Memory B cell (primary cell): ENCODE results near the gene OAF.

Source experiments
- ATAC-seq: fragments of 150-1000 bp; cut with Tn5 transposase; 2 replicates; pipeline ENCODE4 v1.10.0; 2021; ENCODE audit warnings: low read depth, mild to moderate bottlenecking, moderate library complexity
- DNase-seq, 2 donors: peaks; one replicate each; pipeline ENCODE4 v3.0.0; 2022; ENCODE audit warnings: low spot score in 2 of 2
- H3K27ac Mint-ChIP-seq: one replicate; pipeline ENCODE4 v1.8.0; 2022; ENCODE audit warnings: mild to moderate bottlenecking, moderate library complexity, mixed read lengths
- H3K27me3 Mint-ChIP-seq: one replicate; pipeline ENCODE4 v1.8.0; 2022; ENCODE audit warnings: mixed read lengths
- H3K36me3 Mint-ChIP-seq: one replicate; pipeline ENCODE4 v1.8.0; 2022; ENCODE audit warnings: mild to moderate bottlenecking, mixed read lengths
- H3K4me1 Mint-ChIP-seq: one replicate; pipeline ENCODE4 v1.8.0; 2022; ENCODE audit warnings: mixed read lengths
- H3K4me3 Mint-ChIP-seq: one replicate; pipeline ENCODE4 v1.8.0; 2022; ENCODE audit warnings: mild to moderate bottlenecking, moderate library complexity, mixed read lengths
- H3K9me3 Mint-ChIP-seq: one replicate; pipeline ENCODE4 v1.8.0; 2022; ENCODE audit warnings: mixed read lengths

Gene OAF

DNA sequence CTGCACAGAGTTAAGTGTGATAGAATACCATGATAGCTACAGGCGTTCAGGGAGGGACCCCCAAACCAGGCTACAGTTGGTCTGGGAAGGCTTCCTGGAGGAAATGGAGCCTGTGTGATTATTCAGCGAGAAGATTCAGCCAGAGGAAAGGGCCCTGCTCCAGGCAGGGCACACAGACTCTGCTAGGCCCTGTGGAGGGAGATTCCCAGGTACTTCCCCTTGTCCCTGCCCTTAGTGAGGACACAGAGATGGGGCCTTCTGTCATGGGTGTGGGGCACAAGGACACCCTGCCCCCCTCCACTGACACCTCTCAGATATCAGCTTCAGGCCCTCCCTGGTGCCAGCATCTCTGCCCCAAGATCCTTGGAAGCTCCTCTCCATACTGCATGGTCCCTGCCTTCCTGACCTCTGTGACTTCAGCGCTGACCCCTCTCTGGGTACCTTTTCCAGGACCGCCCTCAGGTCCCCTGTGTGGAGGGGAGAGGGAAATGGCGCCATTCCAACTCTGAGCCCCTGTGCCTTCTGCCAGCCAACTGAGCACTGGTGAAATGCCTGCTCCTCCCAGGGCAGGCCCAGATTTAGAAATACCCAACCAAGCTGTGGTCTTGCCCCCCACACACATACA is 16.5 kb downstream of the OAF start:
- peaks cover 8% of the 10 kb centered on the region for H3K27me3 Mint-ChIP-seq
- H3K27ac Mint-ChIP-seq = no peak overlapping the region
- no peak for DNase-seq
- H3K4me3 Mint-ChIP-seq = no peak overlapping the region
- no peaks in the 10 kb centered on the region for H3K9me3 Mint-ChIP-seq
- H3K4me1 Mint-ChIP-seq = peaks cover 6% of the 10 kb centered on the region
- H3K36me3 Mint-ChIP-seq = no peaks in the 10 kb centered on the region
- no peak for ATAC-seq

DNA sequence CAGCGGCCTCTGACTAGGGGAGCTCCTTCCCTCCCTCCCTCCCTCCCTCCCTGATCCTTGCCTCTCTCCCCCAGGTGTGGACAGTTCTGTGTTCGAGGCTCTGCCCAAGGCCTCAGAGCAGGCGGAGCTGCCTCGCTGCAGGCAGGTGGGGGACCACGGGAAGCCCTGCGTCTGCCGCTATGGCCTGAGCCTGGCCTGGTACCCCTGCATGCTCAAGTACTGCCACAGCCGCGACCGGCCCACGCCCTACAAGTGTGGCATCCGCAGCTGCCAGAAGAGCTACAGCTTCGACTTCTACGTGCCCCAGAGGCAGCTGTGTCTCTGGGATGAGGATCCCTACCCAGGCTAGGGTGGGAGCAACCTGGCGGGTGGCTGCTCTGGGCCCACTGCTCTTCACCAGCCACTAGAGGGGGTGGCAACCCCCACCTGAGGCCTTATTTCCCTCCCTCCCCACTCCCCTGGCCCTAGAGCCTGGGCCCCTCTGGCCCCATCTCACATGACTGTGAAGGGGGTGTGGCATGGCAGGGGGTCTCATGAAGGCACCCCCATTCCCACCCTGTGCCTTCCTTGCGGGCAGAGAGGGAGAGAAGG is 18.1 kb downstream of the OAF start:
- Mint-ChIP-seq H3K9me3 (no peaks in the 10 kb centered on the region), H3K36me3 (no peaks in the 10 kb centered on the region), H3K27ac (no peak overlapping the region), H3K4me3 (no peak overlapping the region), H3K4me1 (peaks cover 6% of the 10 kb centered on the region), H3K27me3 (peaks cover 8% of the 10 kb centered on the region)
- ATAC-seq (no peak), DNase-seq (no peak)

DNA sequence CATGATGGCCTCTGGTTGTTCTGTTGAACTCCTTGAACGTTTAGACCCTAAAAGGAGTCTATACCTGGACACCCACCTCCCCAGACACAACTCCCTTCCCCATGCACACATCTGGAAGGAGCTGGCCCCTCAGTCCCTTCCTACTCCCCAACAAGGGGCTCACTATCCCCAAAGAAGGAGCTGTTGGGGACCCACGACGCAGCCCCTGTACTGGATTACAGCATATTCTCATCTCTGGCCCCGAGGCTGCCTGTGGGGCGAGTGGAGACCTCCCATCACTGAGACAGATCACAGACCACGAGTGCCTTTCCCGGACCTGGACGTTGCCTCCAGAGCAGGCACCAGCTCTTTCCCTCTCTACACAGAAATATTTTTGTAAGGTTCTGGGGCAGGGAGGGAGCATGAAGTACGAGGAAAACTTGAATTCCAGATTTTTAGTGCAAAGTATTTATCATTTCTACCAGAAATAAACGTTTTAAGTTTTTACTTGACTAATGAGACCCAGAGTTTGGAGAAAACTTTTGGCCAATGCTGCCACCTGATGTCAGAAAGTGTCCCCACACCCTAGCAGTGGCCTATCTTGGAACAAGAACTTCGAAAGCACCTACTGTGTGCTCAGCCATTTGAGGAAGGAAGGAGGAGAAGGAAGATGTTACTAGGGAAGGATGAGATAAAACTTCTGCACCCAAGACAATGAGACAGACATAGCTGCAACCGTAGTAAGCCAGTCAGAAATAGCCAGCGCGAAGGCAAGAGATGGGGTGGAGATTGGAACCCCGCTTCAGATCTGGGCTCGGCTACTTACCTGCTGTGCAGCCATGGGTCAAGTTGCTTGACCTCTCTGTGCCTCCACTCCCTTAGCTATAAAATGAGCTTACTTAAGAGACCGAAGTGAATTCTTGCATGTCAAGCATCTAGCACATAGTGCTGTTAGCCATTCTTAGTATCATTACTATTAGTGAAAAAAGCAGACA is 18.9 kb downstream of the OAF start:
- no peak overlapping the region for H3K4me3 Mint-ChIP-seq
- H3K27me3 Mint-ChIP-seq = peaks cover 12% of the 10 kb centered on the region
- no peaks in the 10 kb centered on the region for H3K9me3 Mint-ChIP-seq
- DNase-seq (no peak), ATAC-seq (no peak)
- no peaks in the 10 kb centered on the region for H3K36me3 Mint-ChIP-seq
- H3K4me1 Mint-ChIP-seq = peaks cover 3% of the 10 kb centered on the region
- no peak overlapping the region for H3K27ac Mint-ChIP-seq

DNA sequence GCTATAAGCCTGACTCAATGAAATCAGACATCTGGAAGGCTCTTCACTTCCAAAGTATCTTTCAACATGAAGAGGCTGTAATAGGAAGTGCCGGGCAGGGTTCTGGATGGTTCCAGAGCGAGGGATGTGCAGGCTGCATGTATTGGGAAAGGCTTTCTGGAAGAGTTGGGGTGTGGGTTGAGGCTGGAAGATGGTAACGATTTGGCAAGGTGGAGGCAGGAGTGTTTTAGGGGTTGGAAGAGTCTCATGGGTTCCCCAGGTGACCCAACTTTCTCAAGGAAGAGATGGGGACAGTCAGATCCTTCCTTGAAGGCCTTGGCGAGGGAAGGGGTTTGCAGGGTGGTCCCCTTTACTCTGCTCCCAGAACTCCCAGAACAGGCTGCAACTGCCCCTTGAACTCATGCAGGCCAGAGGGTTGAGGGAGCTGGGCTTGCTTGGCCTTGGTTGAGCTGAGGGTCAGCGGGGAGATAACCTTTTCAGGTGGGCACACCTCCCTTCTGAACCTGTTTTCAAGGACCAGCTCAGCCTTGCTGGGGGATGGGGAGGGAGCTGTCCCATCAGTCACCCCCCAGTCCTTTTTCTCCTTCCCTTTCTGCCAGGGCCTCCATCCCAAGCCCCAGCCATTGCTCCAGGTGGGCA is 19.7 kb downstream of the OAF start:
- Mint-ChIP-seq H3K9me3 (no peaks in the 10 kb centered on the region), H3K4me1 (no peaks in the 10 kb centered on the region), H3K27me3 (peaks cover 14% of the 10 kb centered on the region), H3K4me3 (no peak overlapping the region), H3K27ac (no peak overlapping the region), H3K36me3 (no peaks in the 10 kb centered on the region)
- DNase-seq (no peak), ATAC-seq (no peak)

DNA sequence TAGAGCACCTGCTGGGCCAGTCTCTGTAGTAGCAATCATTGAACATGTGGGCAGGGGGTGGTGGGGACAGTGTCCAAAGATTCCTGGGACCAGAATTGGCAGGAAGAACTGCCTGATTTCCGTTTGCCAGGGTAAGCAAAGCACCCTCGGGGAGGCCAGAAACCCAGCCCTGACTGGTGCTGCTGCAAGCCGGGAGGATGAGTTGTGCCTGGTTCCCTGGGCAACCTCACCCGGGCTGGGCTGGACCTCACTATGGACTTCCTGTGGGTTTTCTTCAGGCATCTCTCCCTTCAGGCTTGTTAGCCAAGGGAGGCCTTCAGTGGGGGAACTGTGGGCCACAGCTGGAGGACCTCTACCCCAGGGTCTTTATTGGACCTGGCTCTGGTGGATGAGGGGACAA is 21.1 kb downstream of the OAF start:
- no peaks in the 10 kb centered on the region for H3K4me1 Mint-ChIP-seq
- peaks cover 13% of the 10 kb centered on the region for H3K27me3 Mint-ChIP-seq
- ATAC-seq (no peak), DNase-seq (no peak)
- H3K4me3 Mint-ChIP-seq = no peak overlapping the region
- H3K36me3 Mint-ChIP-seq = no peaks in the 10 kb centered on the region
- no peak overlapping the region for H3K27ac Mint-ChIP-seq
- no peaks in the 10 kb centered on the region for H3K9me3 Mint-ChIP-seq

DNA sequence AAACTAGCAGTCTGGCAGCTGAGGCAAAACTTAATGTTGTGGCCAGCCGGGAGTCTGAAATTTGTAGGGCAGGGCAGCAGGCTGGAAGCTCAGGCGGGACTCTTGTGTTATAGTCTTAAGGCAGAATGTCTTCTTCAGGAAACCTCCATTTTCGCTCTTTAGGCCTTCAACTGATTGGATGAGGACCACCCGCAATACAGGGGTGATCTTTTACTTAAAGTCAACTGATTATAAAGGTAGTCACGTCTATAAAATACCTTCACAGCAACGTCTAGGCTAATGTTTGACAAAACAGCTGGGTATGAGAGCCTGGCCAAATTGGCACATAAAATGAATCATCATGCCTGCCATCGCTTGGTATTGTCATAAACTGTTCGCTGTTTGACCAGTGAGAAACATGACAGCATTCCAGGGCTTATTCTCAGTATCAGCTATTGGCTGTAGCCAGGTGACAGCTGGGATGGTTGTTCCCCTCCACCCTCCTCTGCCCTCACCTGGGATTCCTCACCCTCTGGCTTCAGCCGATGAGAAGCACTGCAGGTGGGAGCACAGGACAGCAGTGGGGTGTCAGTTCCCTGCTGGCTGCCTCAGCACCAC is 22.5 kb downstream of the OAF start:
- Mint-ChIP-seq H3K27ac (no peak overlapping the region), H3K9me3 (no peaks in the 10 kb centered on the region), H3K4me1 (no peaks in the 10 kb centered on the region), H3K27me3 (peaks cover 19% of the 10 kb centered on the region), H3K36me3 (no peaks in the 10 kb centered on the region), H3K4me3 (no peak overlapping the region)
- ATAC-seq = no peak
- no peak for DNase-seq

DNA sequence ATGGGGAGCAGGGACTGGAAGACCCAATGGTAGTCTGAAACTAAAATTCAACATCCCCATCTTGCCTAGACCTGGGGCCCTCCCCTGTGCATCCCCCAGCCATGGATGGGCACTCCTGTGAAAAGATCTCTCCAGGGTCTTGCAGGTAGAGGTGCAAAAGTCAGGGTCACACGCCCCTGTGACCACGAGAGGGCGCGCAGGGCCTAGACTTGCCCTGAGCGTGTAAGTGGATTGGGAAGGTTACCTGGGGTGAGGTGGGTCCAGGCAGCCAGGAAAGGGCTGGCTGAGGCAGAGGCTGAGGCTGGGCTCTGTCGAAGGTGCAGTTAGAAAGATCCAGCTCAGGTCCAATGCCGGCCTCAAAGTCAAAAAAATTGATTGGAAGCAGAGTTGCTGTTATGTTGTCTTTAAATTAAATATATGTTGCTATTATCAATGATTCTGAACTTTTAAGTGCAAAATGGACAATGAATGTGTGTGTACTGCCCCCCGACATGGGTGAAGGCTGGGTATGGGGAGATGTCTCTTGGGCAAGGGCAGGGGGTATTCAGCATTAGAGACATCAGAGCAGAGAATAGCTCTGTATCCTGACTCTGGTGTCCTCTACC is 24.3 kb downstream of the OAF start:
- Mint-ChIP-seq H3K4me1 (no peaks in the 10 kb centered on the region), H3K27ac (no peak overlapping the region), H3K36me3 (peaks cover 1% of the 10 kb centered on the region), H3K27me3 (peaks cover 23% of the 10 kb centered on the region), H3K9me3 (no peaks in the 10 kb centered on the region), H3K4me3 (no peak overlapping the region)
- DNase-seq = peak in 1 of 2 donors; percentile 34
- ATAC-seq = peak; percentile 48

DNA sequence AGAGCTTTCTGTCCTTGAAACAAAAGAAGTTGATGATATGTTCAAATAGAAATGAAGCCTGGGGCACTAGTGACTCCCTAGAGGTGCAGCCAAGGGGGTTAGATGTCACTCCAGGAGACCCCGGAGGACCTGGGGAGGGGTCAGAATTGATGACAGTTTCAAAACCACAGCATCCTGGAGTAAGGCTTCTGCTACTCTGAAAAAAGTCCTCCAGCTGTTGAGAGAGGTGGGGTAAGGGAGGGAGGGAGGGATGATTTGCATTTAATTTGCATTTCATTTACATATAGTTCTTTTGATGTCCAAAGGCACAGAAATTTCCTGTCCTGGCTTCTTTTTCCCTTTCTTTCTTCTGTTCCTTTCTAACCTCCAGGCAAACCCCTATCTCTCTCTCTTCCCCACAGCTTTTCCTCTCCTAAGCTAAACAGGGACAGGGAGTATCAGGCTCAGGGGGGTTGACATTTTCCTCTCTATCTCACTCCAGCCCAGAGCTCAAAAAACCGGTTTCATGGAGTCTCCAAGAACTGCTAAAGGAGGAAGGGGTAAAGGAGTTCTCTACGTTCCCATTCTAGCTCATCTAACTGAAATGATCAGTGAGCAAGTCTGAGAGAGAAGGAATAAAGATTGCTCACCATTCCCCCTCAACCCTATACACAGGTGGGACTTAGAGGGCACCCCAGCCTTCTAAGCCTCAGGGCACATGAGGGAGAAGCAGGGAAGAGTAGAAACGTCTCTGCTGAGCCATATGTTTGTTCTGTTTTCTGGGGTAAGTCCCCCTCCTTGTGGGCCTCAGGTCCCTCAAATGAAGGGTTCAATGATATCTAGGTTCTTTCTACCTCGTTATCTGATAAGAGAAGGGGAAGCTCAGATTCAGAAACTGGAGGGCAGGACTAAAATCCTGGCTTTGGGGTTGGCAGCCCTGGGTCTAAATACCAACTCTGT is 25.6 kb downstream of the OAF start:
- Mint-ChIP-seq H3K27me3 (peaks cover 31% of the 10 kb centered on the region), H3K27ac (no peak overlapping the region), H3K9me3 (no peaks in the 10 kb centered on the region), H3K4me3 (no peak overlapping the region), H3K36me3 (peaks cover 1% of the 10 kb centered on the region), H3K4me1 (no peaks in the 10 kb centered on the region)
- no peak for ATAC-seq
- no peak for DNase-seq

DNA sequence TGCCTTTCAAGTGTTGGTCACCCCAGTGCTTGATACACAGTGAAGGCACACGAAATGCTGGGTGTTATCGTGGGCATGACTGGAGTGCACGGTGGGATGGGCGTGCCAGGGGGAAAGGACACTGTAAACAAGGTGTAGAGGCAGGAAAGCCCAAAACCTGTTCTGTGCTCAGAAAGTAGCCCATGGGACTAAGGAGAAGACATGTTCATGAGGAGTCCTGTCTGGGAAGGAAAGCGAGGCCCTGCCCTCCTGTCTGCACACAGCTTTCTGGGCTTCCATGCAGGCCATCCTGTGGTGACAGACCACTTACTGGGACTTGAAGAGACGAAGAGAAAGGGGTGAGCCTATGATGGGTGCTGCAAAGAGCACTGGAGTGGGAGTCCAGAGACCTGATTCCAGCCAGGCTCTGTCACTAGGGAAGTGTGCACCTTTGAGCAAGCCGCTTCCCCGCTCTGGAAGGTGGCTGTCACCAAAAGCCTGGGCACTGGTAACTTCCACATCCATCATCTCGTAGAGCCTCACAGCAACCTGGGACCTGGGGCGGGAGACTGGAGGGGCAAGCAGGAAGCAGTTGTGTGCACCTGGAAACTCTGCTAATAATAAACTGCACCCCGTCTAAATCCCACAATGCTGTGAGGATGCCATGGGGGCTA is 28.3 kb downstream of the OAF start:
- H3K4me3 Mint-ChIP-seq = no peak overlapping the region
- H3K36me3 Mint-ChIP-seq = peaks cover 1% of the 10 kb centered on the region
- H3K27ac Mint-ChIP-seq = no peak overlapping the region
- no peaks in the 10 kb centered on the region for H3K4me1 Mint-ChIP-seq
- ATAC-seq = no peak
- H3K27me3 Mint-ChIP-seq = peaks cover 32% of the 10 kb centered on the region
- no peak for DNase-seq
- H3K9me3 Mint-ChIP-seq = no peaks in the 10 kb centered on the region

DNA sequence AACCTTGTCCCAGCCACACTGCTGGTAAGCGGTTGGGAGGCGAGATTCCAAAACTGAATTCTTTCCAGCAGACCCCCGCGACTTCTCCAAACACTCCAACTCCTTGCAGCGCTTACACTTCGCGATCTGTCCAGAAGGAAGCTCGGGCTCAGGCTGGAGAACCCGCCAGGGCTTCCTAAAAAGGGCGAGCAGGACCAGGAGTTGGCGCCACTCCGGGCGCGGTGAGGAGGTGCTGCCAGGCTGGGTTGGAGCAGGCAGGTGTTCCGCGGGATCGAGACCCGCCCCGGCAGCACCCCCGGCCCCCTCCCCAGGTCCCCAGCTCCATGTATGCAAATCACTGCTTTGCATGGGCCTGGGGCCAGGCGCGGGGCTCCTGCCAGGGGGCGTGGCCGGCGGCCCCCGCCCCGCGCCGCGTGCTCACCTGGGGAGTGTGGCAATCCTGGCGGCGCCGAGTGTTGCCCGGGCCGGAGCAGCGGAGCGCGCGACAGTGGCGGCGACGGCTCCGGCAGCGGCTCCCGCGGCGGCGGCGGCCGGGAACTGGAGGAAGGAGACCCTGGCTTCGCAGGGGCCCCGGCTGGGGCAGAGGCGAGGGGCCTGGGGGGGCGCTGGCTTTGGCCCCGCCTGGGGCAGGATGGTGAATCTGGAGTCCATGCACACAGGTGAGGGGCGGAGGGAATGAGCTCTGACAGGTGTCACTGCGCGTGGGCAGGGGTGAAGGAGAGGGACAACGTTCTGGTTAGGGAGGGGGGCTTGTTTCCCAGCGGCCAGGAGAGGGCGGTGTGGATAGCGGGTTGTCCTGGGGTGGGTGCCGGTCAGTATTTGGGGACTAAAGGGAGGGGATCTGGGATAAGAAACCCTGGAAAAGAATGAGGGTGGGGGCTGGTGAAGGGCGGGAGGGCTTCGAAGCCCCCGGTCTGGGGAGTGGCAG is 29.1 kb downstream of the OAF start, which contains the start of gene POU2F3:
TSS of gene POU2F3 (plus strand) at position 428 of the 928 bp plus-strand sequence. CDS start at position 632, 204 bp downstream.
- H3K27me3 Mint-ChIP-seq = peaks cover 29% of the 10 kb centered on the region
- no peak for ATAC-seq
- H3K4me3 Mint-ChIP-seq = no peak within 1 kb of the TSS

DNA sequence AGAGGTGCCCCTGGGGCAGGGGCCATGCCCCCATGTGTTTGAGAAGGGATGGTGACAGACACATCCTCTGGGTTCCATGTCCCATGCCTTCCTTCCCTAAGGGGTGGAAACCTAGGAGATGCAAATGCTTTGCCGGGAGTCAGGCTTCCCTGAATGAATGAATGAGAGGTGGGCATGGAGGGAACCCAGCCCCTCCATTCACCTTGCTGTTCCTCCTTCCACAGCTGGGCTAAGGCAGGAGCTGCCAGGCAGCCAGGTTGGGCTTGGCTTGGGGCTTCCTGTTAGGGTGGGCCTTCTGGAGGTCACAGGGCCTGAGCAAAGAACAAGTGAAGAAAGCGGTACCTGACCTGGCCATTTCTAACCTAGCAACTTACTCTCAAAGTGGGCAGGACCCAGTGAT is 30.0 kb downstream of the OAF start:
- Mint-ChIP-seq H3K9me3 (no peaks in the 10 kb centered on the region), H3K36me3 (peaks cover 1% of the 10 kb centered on the region), H3K27me3 (peaks cover 32% of the 10 kb centered on the region), H3K27ac (no peak overlapping the region), H3K4me3 (no peak overlapping the region), H3K4me1 (no peaks in the 10 kb centered on the region)
- ATAC-seq (no peak), DNase-seq (no peak)

More for the DNA sequence above, 29.1 kb downstream of the OAF start, which contains the start of gene POU2F3:
- Mint-ChIP-seq H3K36me3 (peaks cover 1% of the 10 kb centered on the region), H3K9me3 (no peaks in the 10 kb centered on the region), H3K4me1 (no peaks in the 10 kb centered on the region), H3K27ac (no peak within 1 kb of the TSS)
- no peak for DNase-seq
